Transverse colon (tissue), 4 donors: ENCODE results near the gene TEX12. TPM values are rescaled to one million over a fixed set of nuclear protein-coding genes. Genes with fewer than 3 reads are reported as not detected.

Experiments
- DNase-seq: peaks from one replicate; pipeline ENCODE4 v3.0.0-alpha.2; 2019
- H3K27ac ChIP-seq, 4 donors: fragments of 200-600 bp; sonication (generic); 2 replicates each; pipeline ENCODE4 v1.5.1; 2016 to 2018; ENCODE audit warnings: inconsistent platforms in 4 of 4
- H3K27me3 ChIP-seq: fragments of 200-600 bp; sonication (generic); 2 replicates; pipeline ENCODE4 v1.5.1; 2017; ENCODE audit warnings: inconsistent platforms
- H3K36me3 ChIP-seq, 4 donors: fragments of 200-600 bp; sonication (generic); 2 replicates each; pipeline ENCODE4 v1.5.1; 2017 to 2019; ENCODE audit warnings: inconsistent platforms in 4 of 4
- H3K4me1 ChIP-seq, 4 donors: fragments of 200-600 bp; sonication (generic); 2 replicates each; pipeline ENCODE4 v1.5.1; 2017 to 2020; ENCODE audit warnings: inconsistent platforms in 4 of 4
- H3K4me3 ChIP-seq, 4 donors: fragments of 200-600 bp; sonication (generic); 1 replicate in 1 of 4; 2 replicates in 3 of 4; pipeline versions ENCODE4 v1.5.1 to v1.6.1; 2017 to 2019; ENCODE audit warnings: inconsistent platforms in 4 of 4
- H3K9me3 ChIP-seq, 2 donors: fragments of 200-600 bp; sonication (generic); 2 replicates each; pipeline ENCODE4 v1.5.1; 2017 to 2019; ENCODE audit warnings: inconsistent platforms in 2 of 2
- EP300 ChIP-seq: sonication (generic); formaldehyde crosslinking; IDR thresholded peaks from one replicate; pipeline ENCODE4 v1.6.1; 2017; ENCODE audit warnings: antibody characterized with exemption, low read depth
- POLR2A ChIP-seq: fragments of 450-650 bp; IDR thresholded peaks from one replicate; pipeline ENCODE4 v1.6.1; 2016; ENCODE audit warnings: antibody characterized with exemption, mild to moderate bottlenecking, moderate library complexity
- POLR2AphosphoS5 ChIP-seq, 3 donors: sonication (generic); formaldehyde crosslinking; IDR thresholded peaks; one replicate each; pipeline ENCODE4 v1.6.1; 2016; ENCODE audit warnings: antibody characterized with exemption in 3 of 3
- WGBS, 2 donors: methylation state at CpG; one replicate each; pipeline ENCODE4 v1.1.5; 2018; ENCODE audit warnings: low coverage in 1 of 2; 5-methylcytosine and 5-hydroxymethylcytosine counted together
- in situ Hi-C, 4 donors: fragments of 200-750 bp; cut with MboI; loops; one replicate each; pipeline versions ENCODE4 v1.15.0 to v1.15.1; 2017; ENCODE audit warnings: low sequenced_read_pairs in 3 of 4, low pct_ligation_motif_present in 1 of 4, low pct_unique_long_range_greater_than_20kb in 1 of 4
- intact Hi-C: fragments of 100-400 bp; cut with DNase I; formaldehyde crosslinking; loops from one replicate; pipeline ENCODE4 v1.15.1; 2023; ENCODE audit warnings: low total_unique reads
- total RNA-seq, 4 donors: library from RNA; depleted of rRNA; stranded (reverse); fragments of >200 nt; gene quantifications; one replicate each; pipeline ENCODE4 v1.1.0, GENCODE V29; 2016
- TF ChIP-seq, protein P1 (sequence below), 5 experiments: fragments of 200-600 bp in 3 of 5; fragments of 450-650 bp in 2 of 5; sonication (generic) in 3 of 5; IDR thresholded peaks; 1 replicate in 2 of 5; 2 replicates in 3 of 5; pipeline ENCODE4 v1.5.1; 2016 to 2017; ENCODE audit warnings: antibody characterized with exemption in 5 of 5, inconsistent platforms in 3 of 5, mild to moderate bottlenecking in 2 of 5, moderate library complexity in 1 of 5

TEX12 gene
- total RNA-seq, 4 donors from 2014 or later: 0.96 to 1.3 TPM; not detected in 2

GRCh38 chr11:112200252-112200651 lies 33.1 kb downstream of the TEX12 start:
- in situ Hi-C loops: loop anchor here in 3 of 4 donors (25.0 kb wide), 2 partner anchors 362 to 1087 kb away; no protein-coding TSS in a partner anchor
- WGBS, 2 donors: 26 to 39% methylated on average over 2 of the region's 2 CpGs

DNA sequence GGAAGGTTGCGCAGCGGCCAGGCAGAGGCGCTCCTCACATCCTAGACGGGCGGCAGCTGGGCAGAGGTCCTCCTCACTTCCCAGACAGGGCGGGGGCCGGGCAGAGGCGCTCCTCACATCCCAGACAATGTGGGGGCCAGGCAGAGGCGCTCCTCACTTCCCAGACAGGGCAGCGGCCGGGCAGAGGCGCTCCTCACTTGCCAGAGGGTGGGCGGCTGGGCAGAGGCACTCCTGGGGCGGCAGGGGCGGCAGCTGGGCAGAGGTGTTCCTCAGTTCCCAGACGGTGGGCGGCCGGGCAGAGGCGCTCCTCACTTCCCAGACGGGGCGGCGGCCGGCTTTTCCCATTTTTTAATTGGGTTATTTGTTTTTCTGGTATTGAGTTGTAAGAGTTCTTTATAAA lies 38.9 kb downstream of the TEX12 start:
- Histone ChIP-seq H3K9me3 (no peaks in the 10 kb centered on the region), H3K4me1 (no peaks in the 10 kb centered on the region), H3K36me3 (no peaks in the 10 kb centered on the region), H3K27me3 (no peaks in the 10 kb centered on the region), H3K4me3 (no peak overlapping the region), H3K27ac (no peak overlapping the region)
- intact Hi-C loops: no loop called here
- in situ Hi-C loops: loop anchor here in 3 of 4 donors (25.0 kb wide), 2 partner anchors 356 to 1081 kb away; no protein-coding TSS in a partner anchor
- TF ChIP-seq POLR2A (no peak), EP300 (no peak), POLR2AphosphoS5 (IDR thresholded peaks at IDR 0.05) (no peak)
- TF ChIP-seq, protein P1, sequence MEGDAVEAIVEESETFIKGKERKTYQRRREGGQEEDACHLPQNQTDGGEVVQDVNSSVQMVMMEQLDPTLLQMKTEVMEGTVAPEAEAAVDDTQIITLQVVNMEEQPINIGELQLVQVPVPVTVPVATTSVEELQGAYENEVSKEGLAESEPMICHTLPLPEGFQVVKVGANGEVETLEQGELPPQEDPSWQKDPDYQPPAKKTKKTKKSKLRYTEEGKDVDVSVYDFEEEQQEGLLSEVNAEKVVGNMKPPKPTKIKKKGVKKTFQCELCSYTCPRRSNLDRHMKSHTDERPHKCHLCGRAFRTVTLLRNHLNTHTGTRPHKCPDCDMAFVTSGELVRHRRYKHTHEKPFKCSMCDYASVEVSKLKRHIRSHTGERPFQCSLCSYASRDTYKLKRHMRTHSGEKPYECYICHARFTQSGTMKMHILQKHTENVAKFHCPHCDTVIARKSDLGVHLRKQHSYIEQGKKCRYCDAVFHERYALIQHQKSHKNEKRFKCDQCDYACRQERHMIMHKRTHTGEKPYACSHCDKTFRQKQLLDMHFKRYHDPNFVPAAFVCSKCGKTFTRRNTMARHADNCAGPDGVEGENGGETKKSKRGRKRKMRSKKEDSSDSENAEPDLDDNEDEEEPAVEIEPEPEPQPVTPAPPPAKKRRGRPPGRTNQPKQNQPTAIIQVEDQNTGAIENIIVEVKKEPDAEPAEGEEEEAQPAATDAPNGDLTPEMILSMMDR (IDR thresholded peaks at IDR 0.05): no peak
- WGBS, 2 donors: 92 to 99% methylated on average over 16 to 22 of the region's 23 CpGs
- no peak for DNase-seq

More at GRCh38 chr11:112200252-112200651, 33.1 kb downstream of the TEX12 start:
- intact Hi-C loops: no loop called here
- Histone ChIP-seq H3K27me3 (no peaks in the 10 kb centered on the region), H3K4me1 (no peaks in the 10 kb centered on the region), H3K36me3 (no peaks in the 10 kb centered on the region), H3K9me3 (no peaks in the 10 kb centered on the region), H3K4me3 (no peak overlapping the region), H3K27ac (no peak overlapping the region)
- TF ChIP-seq POLR2A: no peak
- TF ChIP-seq, protein P1 (IDR thresholded peaks at IDR 0.05): no peak
- TF ChIP-seq EP300: no peak
- TF ChIP-seq POLR2AphosphoS5 (IDR thresholded peaks at IDR 0.05): no peak
- no peak for DNase-seq

DNA sequence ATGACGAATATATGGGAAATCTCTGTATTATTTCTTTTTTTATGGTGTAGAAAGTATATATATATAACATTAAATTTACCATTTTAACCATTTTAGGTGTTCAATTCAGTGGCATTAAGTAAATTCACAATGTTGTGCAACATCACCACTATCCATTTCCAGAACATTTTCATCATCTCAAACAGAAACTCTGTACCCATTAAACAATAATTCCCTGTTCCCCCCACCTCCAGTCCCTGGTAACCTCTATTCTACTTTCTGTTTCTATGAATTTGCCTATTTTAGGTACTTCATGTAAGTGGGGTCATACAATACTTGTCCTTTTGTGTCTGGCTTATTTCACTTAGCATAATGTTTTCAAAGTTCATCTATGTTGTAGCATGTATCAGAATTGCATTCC lies 43.7 kb downstream of the TEX12 start:
- Histone ChIP-seq H3K27ac (no peak overlapping the region), H3K9me3 (no peaks in the 10 kb centered on the region), H3K36me3 (no peaks in the 10 kb centered on the region), H3K4me3 (no peak overlapping the region), H3K4me1 (no peaks in the 10 kb centered on the region), H3K27me3 (no peaks in the 10 kb centered on the region)
- TF ChIP-seq POLR2A: no peak
- TF ChIP-seq POLR2AphosphoS5 (IDR thresholded peaks at IDR 0.05): no peak
- TF ChIP-seq EP300: no peak
- TF ChIP-seq, protein P1 (IDR thresholded peaks at IDR 0.05): no peak
- in situ Hi-C loops: loop anchor here in 3 of 4 donors (25.0 kb wide), 2 partner anchors 351 to 1076 kb away; no protein-coding TSS in a partner anchor
- no peak for DNase-seq
- 76 to 85% methylated on average over 1 of the region's 1 CpG for WGBS, 2 donors
- intact Hi-C loops: no loop called here

- TF ChIP-seq POLR2A (no peak), EP300 (no peak), POLR2AphosphoS5 (IDR thresholded peaks at IDR 0.05) (no peak)
- TF ChIP-seq, protein P1 (IDR thresholded peaks at IDR 0.05): no peak
- WGBS, 2 donors: 54 to 82% methylated on average over 2 of the region's 2 CpGs
- Histone ChIP-seq H3K36me3 (no peaks in the 10 kb centered on the region), H3K4me1 (no peaks in the 10 kb centered on the region), H3K9me3 (no peaks in the 10 kb centered on the region), H3K27me3 (no peaks in the 10 kb centered on the region), H3K4me3 (no peak overlapping the region), H3K27ac (no peak overlapping the region)
- intact Hi-C loops (no loop called here), in situ Hi-C loops (loop anchor here in 3 of 4 donors (25.0 kb wide), 2 partner anchors 351 to 1076 kb away; no protein-coding TSS in a partner anchor)
- DNase-seq: no peak
Observed at GRCh38 chr11:112211536-112211935, 44.4 kb downstream of the TEX12 start.
